GM12878 (cell line): ENCODE measurements around the gene CCR5AS.
A peak's percentile ranks its signal among the peaks of the same experiment; 100 is the strongest.

ENCODE experiments used
- ATAC-seq: fragments of 200-7000 bp; cut with Tn5 transposase; 3 replicates; pipeline ENCODE4 v1.9.1; 2020; ENCODE audit warnings: mild to moderate bottlenecking, moderate library complexity
- BruUV-seq: library from RNA; stranded (reverse); fragments of 400-500 nt; replicated peaks from 2 replicates; lab custom pipeline; 2021; lab: Mats Ljungman, UMichigan
- CTCF ChIA-PET: fragments of 300-600 bp; sonication (Branson Sonifier 250); formaldehyde crosslinking; extraction: SDS; loops from one replicate; lab custom pipeline; 2021; ENCODE audit warnings: inconsistent platforms; lab: Yijun Ruan, JAX
- POLR2A ChIA-PET: fragments of 350-600 bp; formaldehyde crosslinking; extraction: SDS; loops from one replicate; lab custom pipeline; 2021; ENCODE audit warnings: inconsistent platforms; lab: Charles Lee
- RAD21 ChIA-PET: fragments of 300-600 bp; sonication (Branson Sonifier 250); formaldehyde crosslinking; loops from one replicate; lab custom pipeline; 2023; ENCODE audit warnings: antibody characterized with exemption; ENCODE audit not compliant: unreplicated experiment; lab: Charles Lee
- SMC1A ChIA-PET: fragments of 300-600 bp; sonication (Branson Sonifier 250); formaldehyde crosslinking; loops from one replicate; lab custom pipeline; 2023; ENCODE audit not compliant: unreplicated experiment, uncharacterized antibody; lab: Charles Lee
- DNase-seq: peaks from one replicate; pipeline ENCODE4 v3.0.0-alpha.2; 2011; ENCODE audit warnings: low read depth, low spot score
- FAIRE-seq: peaks from 3 replicates; lab custom pipeline; 2011; peaks lifted over from hg19 to GRCh38; lab: Jason Lieb, UNC
- H2AFZ ChIP-seq: 2 replicates; pipeline ENCODE4 v1.6.0; 2011; ENCODE audit warnings: low read depth, low read length, control low read depth; ENCODE audit not compliant: control insufficient read depth
- H3K27ac ChIP-seq: 2 replicates; pipeline ENCODE4 v1.5.1; 2011; ENCODE audit warnings: control low read depth; ENCODE audit not compliant: control insufficient read depth, insufficient read depth
- H3K27me3 ChIP-seq, 2 experiments: replicated peaks in 1 of 2; 2 replicates each; pipeline versions ENCODE4 v1.6.0 to v1.6.1; 2011; ENCODE audit warnings: low read length in 1 of 2; ENCODE audit not compliant: control insufficient read depth in 2 of 2, insufficient read depth in 2 of 2
- H3K36me3 ChIP-seq, 2 experiments: 2 replicates each; pipeline ENCODE4 v1.5.1; 2011; ENCODE audit warnings: low read length in 1 of 2; ENCODE audit not compliant: control insufficient read depth in 2 of 2, insufficient read depth in 2 of 2
- H3K4me1 ChIP-seq: 2 replicates; pipeline ENCODE4 v1.6.1; 2011; ENCODE audit warnings: mild to moderate bottlenecking, low read length, moderate library complexity, mixed read lengths; ENCODE audit not compliant: control insufficient read depth, insufficient read depth
- H3K4me2 ChIP-seq: 2 replicates; pipeline ENCODE4 v1.6.0; 2011; ENCODE audit warnings: control low read depth; ENCODE audit not compliant: control insufficient read depth, insufficient read depth
- H3K4me3 ChIP-seq: fragments of 200-600 bp; sonication (generic); 2 replicates; pipeline ENCODE4 v1.5.1; 2016
- H3K79me2 ChIP-seq: 2 replicates; pipeline ENCODE4 v1.6.0; 2011; ENCODE audit warnings: low read length; ENCODE audit not compliant: control insufficient read depth, insufficient read depth
- H3K9ac ChIP-seq: 2 replicates; pipeline ENCODE4 v1.8.0; 2011; ENCODE audit warnings: low read length, control low read depth, mixed read lengths; ENCODE audit not compliant: control insufficient read depth, insufficient read depth
- H3K9me3 ChIP-seq: replicated peaks from 3 replicates; pipeline ENCODE4 v1.5.1; 2011; ENCODE audit warnings: mild to moderate bottlenecking, low read length; ENCODE audit not compliant: control insufficient read depth, insufficient read depth
- H4K20me1 ChIP-seq: 2 replicates; pipeline ENCODE4 v1.6.0; 2011; ENCODE audit not compliant: control insufficient read depth, insufficient read depth
- CBX5 ChIP-seq: sonication (generic); IDR thresholded peaks from 2 replicates; pipeline ENCODE4 v1.6.1; 2016; ENCODE audit warnings: low read depth, moderate library complexity, mild to moderate bottlenecking, inconsistent platforms
- EGR1 ChIP-seq, 2 experiments: IDR thresholded peaks; 1 replicate in 1 of 2; 2 replicates in 1 of 2; pipeline ENCODE4 v1.6.1; 2011 to 2012; ENCODE audit warnings: low read depth in 2 of 2, low read length in 2 of 2, borderline replicate concordance in 1 of 2, mild to moderate bottlenecking in 1 of 2, moderate library complexity in 1 of 2
- EP300 ChIP-seq, 2 experiments: fragments of 150-350 bp in 1 of 2; IDR thresholded peaks; 2 replicates each; pipeline ENCODE4 v1.6.1; 2011 to 2012; ENCODE audit warnings: low read depth in 2 of 2, low read length in 2 of 2, borderline replicate concordance in 1 of 2, improper control_type of control experiment in 1 of 2, inconsistent platforms in 1 of 2; ENCODE audit not compliant: control insufficient read depth in 1 of 2
- HCFC1 ChIP-seq: fragments of 150-350 bp; IDR thresholded peaks from 2 replicates; pipeline ENCODE4 v1.6.1; 2014; ENCODE audit warnings: low read length
- HDGF ChIP-seq: fragments of 450-650 bp; IDR thresholded peaks from 2 replicates; pipeline ENCODE4 v1.6.1; 2016; ENCODE audit warnings: antibody characterized with exemption
- NFXL1 ChIP-seq: fragments of 450-650 bp; IDR thresholded peaks from 2 replicates; pipeline ENCODE4 v1.6.1; 2017; ENCODE audit warnings: antibody characterized with exemption, mild to moderate bottlenecking, borderline replicate concordance
- NR2F1 ChIP-seq: fragments of 450-650 bp; conservative IDR thresholded peaks from 2 replicates; pipeline ENCODE4 v1.6.1; 2017; ENCODE audit warnings: mild to moderate bottlenecking
- SIN3A ChIP-seq: IDR thresholded peaks from 2 replicates; pipeline ENCODE4 v1.6.1; 2012; ENCODE audit warnings: low read depth, low read length, improper control_type of control experiment
- SIX5 ChIP-seq: IDR thresholded peaks from 2 replicates; pipeline ENCODE4 v1.6.1; 2011; ENCODE audit warnings: mild to moderate bottlenecking, low read depth, low read length, moderate library complexity; ENCODE audit not compliant: severe bottlenecking
- STAT1 ChIP-seq: fragments of 450-650 bp; conservative IDR thresholded peaks from 2 replicates; pipeline ENCODE4 v1.6.1; 2014; ENCODE audit warnings: antibody characterized with exemption, mild to moderate bottlenecking
- YY1 ChIP-seq: IDR thresholded peaks from 2 replicates; pipeline ENCODE4 v1.6.1; 2011; ENCODE audit warnings: low read depth, mild to moderate bottlenecking, low read length
- WGBS: methylation state at CpG from one replicate; pipeline ENCODE4 v1.1.6; 2016; ENCODE audit warnings: low lambda C conversion rate; ENCODE audit not compliant: insufficient replicate concordance, insufficient coverage; ENCODE audit errors: missing lambda C conversion rate; 5-methylcytosine and 5-hydroxymethylcytosine counted together
- in situ Hi-C: fragments of 300-500 bp; cut with MboI; formaldehyde crosslinking; loops from 9 replicates; pipeline ENCODE4 v1.14.3; 2018; ENCODE audit warnings: mixed read lengths
- intact Hi-C: fragments of 100-400 bp; cut with micrococcal nuclease; formaldehyde crosslinking; loops from one replicate; pipeline ENCODE4 v1.14.2; 2022; ENCODE audit not compliant: unreplicated experiment
- TF ChIP-seq, protein P1 (sequence below): fragments of 450-650 bp; formaldehyde crosslinking; IDR thresholded peaks from 2 replicates; pipeline ENCODE4 v1.4.0; 2020; ENCODE audit warnings: mild to moderate bottlenecking, moderate library complexity
- TF ChIP-seq, protein P2 (sequence below): IDR thresholded peaks from 2 replicates; pipeline ENCODE4 v1.6.1; 2011; ENCODE audit warnings: borderline replicate concordance, low read depth, mild to moderate bottlenecking, moderate library complexity, low read length; ENCODE audit not compliant: insufficient read depth, poor library complexity, severe bottlenecking

CCR5AS gene

DNA sequence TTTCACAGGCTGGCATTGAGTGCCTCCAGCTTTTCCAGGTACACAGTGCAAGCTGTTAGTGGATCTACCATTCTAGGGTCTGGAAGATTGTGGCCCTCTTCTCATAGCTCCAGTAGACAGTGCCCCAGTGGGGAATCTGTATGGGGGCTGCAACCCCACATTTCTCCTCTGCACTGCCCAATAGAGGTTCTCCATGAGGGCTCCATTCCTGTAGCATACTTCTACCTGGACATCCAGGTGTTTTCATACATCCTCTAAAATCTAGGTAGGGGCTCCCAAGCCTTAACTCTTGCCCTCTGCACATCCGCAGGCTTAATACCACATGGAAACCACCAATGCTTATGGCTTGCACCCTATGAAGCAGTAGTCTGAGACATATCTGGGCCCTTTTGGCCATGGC is 68.0 kb downstream of the CCR5AS start:
- no peaks in the 10 kb centered on the region for H3K79me2 ChIP-seq
- TF ChIP-seq, protein P1, sequence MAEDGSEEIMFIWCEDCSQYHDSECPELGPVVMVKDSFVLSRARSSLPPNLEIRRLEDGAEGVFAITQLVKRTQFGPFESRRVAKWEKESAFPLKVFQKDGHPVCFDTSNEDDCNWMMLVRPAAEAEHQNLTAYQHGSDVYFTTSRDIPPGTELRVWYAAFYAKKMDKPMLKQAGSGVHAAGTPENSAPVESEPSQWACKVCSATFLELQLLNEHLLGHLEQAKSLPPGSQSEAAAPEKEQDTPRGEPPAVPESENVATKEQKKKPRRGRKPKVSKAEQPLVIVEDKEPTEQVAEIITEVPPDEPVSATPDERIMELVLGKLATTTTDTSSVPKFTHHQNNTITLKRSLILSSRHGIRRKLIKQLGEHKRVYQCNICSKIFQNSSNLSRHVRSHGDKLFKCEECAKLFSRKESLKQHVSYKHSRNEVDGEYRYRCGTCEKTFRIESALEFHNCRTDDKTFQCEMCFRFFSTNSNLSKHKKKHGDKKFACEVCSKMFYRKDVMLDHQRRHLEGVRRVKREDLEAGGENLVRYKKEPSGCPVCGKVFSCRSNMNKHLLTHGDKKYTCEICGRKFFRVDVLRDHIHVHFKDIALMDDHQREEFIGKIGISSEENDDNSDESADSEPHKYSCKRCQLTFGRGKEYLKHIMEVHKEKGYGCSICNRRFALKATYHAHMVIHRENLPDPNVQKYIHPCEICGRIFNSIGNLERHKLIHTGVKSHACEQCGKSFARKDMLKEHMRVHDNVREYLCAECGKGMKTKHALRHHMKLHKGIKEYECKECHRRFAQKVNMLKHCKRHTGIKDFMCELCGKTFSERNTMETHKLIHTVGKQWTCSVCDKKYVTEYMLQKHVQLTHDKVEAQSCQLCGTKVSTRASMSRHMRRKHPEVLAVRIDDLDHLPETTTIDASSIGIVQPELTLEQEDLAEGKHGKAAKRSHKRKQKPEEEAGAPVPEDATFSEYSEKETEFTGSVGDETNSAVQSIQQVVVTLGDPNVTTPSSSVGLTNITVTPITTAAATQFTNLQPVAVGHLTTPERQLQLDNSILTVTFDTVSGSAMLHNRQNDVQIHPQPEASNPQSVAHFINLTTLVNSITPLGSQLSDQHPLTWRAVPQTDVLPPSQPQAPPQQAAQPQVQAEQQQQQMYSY: no peak
- TF ChIP-seq CBX5: peak; percentile 65; the same call in 1 of the 2 replicates
- TF ChIP-seq, all 136 proteins: peak for 1
- Histone ChIP-seq H3K27ac (no peak overlapping the region), H3K36me3 (no peaks in the 10 kb centered on the region), H3K9ac (no peak overlapping the region), H3K27me3 (no peaks in the 10 kb centered on the region), H3K4me1 (no peaks in the 10 kb centered on the region), H3K4me3 (no peak overlapping the region), H3K9me3 (peaks cover 17% of the 10 kb centered on the region), H3K4me2 (no peak overlapping the region), H4K20me1 (no peaks in the 10 kb centered on the region), H2AFZ (no peak overlapping the region)
- DNase-seq (no peak), ATAC-seq (no peak), FAIRE-seq (no peak)
- ChIA-PET POLR2A (no interaction called here), RAD21 (no interaction called here), CTCF (no interaction called here), SMC1A (no interaction called here)
- intact Hi-C loops: no loop called here
- no TSS peak for BruUV-seq
- in situ Hi-C loops: no loop called here
- WGBS: 93% methylated on average over 1 of the region's 1 CpG

DNA sequence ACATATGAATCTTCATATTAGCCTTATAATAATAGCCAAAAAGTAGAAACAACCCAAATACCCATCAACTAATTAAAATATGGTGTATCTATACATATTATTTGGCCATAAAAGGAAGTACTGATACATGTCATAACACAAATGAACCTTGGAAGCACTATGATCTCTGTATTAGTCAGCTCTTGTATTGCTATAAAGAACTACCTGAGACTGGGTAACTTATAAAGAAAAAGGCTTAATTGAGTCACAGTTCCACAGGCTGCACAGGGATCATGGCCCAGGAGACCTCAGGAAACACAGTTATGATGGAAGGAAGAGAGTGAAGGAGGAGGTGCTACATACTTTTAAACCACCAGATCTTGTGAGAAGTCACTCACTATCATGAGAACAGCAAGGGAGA is 69.0 kb downstream of the CCR5AS start:
- Histone ChIP-seq H2AFZ (no peak overlapping the region), H3K9me3 (peaks cover 17% of the 10 kb centered on the region), H3K4me1 (no peaks in the 10 kb centered on the region), H3K27ac (no peak overlapping the region), H4K20me1 (no peaks in the 10 kb centered on the region), H3K36me3 (no peaks in the 10 kb centered on the region), H3K79me2 (no peaks in the 10 kb centered on the region), H3K9ac (no peak overlapping the region), H3K4me2 (no peak overlapping the region), H3K27me3 (no peaks in the 10 kb centered on the region), H3K4me3 (no peak overlapping the region)
- TF ChIP-seq, protein P2, sequence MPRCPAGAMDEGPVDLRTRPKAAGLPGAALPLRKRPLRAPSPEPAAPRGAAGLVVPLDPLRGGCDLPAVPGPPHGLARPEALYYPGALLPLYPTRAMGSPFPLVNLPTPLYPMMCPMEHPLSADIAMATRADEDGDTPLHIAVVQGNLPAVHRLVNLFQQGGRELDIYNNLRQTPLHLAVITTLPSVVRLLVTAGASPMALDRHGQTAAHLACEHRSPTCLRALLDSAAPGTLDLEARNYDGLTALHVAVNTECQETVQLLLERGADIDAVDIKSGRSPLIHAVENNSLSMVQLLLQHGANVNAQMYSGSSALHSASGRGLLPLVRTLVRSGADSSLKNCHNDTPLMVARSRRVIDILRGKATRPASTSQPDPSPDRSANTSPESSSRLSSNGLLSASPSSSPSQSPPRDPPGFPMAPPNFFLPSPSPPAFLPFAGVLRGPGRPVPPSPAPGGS: no peak
- TF ChIP-seq SIX5: no peak
- TF ChIP-seq NR2F1: no peak
- TF ChIP-seq EP300 (IDR thresholded peaks at IDR 0.05; ENCODE audit: borderline replicate concordance in 1 of 2, control insufficient read depth in 1 of 2, low read depth in 2 of 2, low read length in 2 of 2): no peak
- no peak for TF ChIP-seq HDGF
- no peak for TF ChIP-seq EGR1 (IDR thresholded peaks at IDR 0.05; ENCODE audit: borderline replicate concordance in 1 of 2, low read depth in 2 of 2, low read length in 2 of 2)
- no peak for TF ChIP-seq SIN3A
- TF ChIP-seq HCFC1: no peak
- no peak for TF ChIP-seq NFXL1
- TF ChIP-seq YY1: no peak
- no peak for TF ChIP-seq STAT1
- ChIA-PET POLR2A (no interaction called here), SMC1A (no interaction called here), CTCF (no interaction called here), RAD21 (no interaction called here)
- DNase-seq: no peak
- intact Hi-C loops: no loop called here
- in situ Hi-C loops: no loop called here
- FAIRE-seq: no peak
- no TSS peak for BruUV-seq
- ATAC-seq: no peak
